GM19328 (cell line): ENCODE results near the gene AFTPH.
"Not testable (repeated sequence)": the region's sequence is repeated elsewhere in the genome, so short reads cannot be mapped to it uniquely, and the experiment has no call there.

Source experiments
- ATAC-seq: cut with Tn5 transposase; IDR thresholded peaks from one replicate; pipeline ENCODE4 v1.9.1; 2021; ENCODE audit warnings: mild to moderate bottlenecking, moderate library complexity; ENCODE audit not compliant: unreplicated experiment

AFTPH gene

DNA sequence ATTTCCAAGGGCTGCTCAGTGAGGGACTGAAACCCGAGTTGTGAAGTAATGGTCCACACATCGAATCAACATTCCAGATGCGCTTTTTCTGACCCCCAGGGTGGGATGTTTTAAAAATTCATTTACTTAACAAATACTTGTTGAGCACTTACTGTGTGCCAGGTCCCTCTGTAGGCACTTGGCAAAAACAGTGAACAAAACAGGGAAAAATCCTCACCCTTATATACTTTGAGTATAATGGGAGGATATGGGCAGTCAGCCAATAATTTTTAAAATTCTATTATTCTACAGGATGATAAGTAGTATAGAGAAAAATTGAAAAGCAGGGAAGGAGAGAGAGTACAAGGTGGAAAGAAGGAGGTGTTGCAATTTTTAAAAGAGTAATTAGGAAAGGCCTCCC lies 31.3 kb upstream of the AFTPH start:
- no peak for ATAC-seq

DNA sequence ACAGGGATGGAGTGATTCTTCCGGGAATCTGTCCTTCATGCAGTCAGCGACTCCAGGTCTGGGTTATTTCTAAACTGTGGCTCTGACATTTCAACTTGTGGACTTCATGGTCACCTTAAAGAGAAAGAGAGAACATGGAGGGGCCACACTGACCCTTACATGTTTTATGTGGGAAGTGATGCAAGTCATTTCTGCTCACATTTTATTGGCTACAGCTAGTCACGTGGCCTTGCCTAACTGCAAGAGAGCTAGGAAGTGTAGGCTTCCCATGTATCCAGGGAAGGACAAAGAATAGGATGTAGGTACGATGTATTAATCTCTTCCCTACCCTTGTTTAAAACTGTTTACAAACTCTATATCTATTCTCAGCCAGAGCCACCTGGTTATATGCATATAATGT lies 30.3 kb upstream of the AFTPH start:
- no peak for ATAC-seq

DNA sequence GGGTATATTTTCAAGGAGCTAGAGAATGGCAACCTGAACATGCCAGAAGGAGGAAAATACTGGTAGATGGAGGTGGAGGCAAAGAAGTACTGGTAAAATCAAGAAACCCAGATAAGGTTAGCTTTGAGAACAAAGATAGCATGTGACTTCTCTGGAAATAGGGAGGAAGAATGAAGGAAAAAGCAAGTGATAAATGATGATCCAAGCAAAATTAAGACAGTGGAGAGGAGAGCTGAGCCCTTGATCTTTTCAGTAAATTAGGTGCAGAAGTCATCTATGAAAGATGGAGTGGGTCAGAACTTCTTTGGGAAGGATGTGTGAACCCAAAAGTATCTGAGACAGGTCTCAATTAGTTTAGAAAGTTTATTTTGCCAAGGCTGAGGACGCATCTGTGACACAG lies 25.7 kb upstream of the AFTPH start:
- ATAC-seq, result no peak

DNA sequence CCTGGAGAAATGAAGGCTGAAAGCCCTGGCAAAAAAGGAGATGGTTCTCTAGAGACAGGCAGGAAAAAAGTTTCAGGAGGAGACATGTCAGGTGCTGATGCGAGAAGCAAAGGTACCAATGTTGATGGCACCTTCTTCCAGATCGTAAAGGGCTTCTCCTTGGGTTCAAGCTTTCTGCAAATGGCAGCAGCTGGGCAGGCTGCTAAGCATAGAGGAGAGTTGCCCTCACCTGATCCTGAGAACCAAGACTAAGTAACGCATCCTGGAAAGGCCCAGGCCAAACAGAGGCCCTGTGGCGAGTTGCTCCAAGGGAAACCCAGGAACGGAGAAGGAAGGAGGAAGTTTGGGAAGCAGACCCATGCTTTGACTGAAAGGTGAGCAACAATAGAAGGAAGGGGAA lies 23.6 kb upstream of the AFTPH start:
- no peak for ATAC-seq

DNA sequence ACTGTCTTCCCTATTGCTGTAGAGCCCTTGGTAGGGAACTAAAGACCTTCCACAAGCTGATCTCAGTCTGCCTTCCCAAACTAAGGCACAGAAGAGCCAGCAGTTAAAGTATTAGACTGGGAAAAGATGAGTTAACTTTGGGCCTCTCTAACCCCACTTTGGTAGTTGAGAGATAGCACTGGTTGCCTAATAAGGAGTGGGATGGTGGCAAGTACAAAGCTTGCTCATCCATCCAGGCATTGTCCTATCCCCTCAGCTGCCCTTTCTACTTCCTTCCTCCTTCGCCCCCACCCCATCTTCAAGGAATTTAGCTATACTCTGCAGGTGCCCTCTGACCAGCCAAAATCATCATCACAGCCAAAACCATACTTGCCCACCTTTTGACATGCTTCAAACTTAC lies 22.2 kb upstream of the AFTPH start:
- no peak for ATAC-seq

DNA sequence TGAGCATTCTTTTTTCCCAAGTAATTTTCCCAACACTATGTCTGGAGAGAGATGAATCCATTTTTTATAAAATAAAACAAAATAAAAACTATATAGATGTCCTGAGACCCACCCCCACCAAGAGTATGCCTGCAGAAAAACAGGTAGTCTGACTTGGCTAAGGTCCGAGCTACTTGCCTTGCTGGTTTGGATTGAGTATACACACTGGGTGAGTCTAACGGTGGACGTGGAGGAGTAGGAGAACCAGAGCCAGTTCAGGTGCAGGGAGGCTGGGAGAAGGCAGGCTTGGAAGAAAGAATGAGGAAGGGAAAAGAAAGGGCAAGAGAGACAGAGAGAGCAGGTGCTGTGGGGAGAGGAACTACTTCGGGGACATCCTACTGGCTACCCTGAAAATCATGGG lies 21.3 kb upstream of the AFTPH start:
- ATAC-seq, result no peak

DNA sequence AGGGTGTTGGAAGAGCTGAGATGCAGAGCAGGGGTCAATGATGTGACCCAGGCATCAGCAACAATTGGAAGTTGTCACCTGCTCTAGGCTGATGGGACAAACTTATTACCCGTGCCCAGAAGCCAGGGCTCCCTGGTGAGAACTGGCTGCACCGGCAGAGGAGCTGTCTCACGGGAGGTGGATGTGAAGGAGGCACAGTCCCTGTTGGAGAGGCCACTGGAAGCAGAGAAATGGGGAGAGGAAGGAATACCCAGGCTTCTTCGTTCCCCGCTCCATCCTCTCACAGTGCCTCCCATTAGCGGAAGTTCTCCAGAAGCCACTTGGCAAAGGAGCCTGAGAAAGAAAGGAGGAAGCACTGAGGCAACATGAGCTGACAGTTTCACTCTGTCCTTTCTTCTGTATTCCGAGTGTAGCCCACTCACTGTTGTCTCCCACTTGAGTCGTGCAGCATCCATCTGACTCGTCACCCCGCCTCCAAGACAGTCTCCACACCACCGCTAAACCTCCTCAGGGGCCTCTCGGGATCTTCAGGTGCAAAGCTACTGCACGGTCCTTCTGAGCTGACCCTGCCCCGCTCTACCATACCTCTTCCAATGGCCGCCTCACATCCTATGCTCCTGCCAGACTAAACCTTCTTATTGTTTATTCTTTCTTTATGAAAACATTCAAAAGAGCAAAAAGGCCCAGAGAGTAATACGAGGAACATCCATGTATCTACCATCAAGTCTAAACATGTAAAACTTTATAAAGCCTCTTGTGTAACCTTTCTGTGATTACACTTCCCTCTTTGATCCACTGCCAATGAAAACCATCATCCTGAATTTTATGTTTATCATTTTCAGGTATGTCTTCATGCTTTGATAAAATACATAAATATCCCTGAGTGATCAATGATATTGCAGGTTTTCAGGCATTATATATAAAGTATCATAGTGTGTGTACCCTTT lies 19.1 kb upstream of the AFTPH start:
- no peak for ATAC-seq

DNA sequence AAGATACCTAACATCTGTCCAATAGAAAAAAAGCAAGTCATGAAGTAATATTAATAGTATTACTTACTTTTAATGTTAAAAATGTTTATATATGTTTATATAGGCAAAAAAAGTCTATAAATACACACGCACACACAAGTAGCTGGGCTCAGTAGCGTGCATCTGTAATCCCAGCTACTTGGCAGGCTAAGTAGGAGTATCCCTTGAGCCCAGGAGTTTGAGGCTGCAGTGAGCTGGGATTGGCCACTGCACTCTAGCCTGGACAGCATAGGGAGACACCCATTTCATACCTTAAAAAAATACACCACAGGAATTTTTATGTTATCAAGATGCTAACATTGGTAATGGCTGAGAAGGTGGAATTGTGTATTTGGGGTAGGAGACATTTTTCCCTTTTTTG lies 17.4 kb upstream of the AFTPH start:
- ATAC-seq, result no peak

DNA sequence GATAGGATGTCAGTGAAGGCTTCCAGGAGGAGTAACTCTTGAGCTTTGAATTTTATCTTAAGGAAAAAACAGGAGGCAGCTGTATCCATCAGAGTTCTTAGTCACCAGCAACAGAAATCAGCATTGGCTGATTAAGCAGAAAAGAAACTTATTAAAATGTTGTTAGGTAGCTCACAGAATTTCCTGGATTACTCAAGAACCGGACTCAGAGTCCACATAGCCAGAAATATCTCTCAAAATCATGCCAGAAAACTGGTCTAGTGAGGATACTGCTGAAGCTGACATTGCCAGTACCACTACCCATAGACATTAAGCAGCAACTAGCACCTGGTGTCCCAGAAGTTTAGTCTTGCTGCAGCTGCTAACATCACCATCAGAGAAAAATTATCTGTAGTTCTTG lies 10.1 kb upstream of the AFTPH start:
- no peak for ATAC-seq

DNA sequence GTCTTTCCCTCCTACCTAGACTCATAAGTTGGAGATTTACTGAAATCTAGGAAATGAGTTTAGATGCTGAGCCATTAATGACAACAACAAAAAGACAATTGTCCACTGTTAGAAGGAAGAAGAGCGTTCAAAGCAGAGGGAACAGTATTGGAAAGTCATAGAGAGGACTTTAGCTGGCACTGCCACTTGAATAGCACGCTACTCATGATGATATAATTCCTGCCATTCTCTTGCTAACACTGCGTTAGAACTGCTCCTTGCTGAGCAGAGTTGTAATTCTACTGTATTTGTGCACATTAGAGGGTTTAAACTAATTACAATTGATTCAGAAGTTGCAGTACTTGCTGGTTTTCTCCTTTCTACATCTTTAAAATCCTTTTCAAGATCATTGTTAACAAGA lies 9.0 kb upstream of the AFTPH start:
- no peak for ATAC-seq

DNA sequence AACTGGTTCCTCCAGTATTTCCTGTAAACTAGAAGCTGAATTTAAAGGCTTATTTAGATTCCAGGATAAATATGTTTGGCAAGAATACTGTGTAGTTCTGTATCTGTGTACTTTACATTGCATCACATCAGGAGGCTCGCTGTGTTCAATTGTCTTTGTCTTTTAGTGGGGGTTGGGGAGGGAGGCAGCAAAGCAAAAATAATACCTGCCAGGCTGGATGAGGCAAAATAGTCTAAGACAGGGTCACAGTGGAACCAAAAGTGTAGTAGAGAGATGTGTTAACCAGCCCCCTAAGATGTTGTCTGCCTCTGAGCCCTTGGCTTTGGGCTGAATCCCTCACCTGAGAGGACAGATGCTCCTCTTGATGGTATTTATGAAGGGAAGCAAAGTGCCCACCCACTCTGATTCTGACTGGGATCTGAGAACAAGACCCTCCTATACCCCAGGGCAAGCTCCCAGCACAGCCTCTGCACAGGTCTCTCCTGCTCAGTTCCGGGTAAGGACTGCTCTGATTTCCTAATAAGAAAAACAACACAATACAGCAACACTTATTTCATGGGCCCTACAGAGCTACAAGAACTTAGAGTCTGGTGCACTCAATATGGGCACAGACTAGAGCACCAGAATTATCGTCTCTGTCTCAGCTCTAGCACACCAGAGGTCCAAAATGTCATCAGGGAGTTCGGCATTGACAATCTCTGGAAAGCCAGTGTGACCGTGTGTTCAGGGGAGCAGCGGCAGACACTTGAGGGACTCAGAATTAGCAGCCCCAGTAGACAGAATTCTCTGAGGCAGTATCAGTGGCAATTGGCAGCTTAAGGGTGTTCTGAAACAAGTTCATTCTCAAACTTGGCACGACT lies 7.2 kb upstream of the AFTPH start:
- ATAC-seq, result no peak

DNA sequence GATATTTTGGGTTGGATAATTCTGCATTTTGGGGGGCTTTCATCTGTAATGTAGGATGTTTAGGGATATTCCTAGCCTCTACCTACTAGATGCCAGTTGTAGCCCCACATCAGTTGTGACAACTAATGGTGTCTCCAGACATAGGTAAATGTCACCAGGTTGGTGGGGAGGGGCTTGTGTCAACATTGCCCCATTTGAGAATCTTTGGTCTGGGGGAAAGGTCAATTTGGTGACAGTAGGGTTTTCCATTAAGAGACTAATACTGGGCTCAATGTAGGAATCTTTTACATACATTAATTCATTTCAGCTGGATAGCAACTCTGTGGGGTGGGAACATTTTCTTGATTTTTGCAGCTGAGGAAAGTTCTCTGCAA lies 6.6 kb upstream of the AFTPH start:
- ATAC-seq, result no peak

DNA sequence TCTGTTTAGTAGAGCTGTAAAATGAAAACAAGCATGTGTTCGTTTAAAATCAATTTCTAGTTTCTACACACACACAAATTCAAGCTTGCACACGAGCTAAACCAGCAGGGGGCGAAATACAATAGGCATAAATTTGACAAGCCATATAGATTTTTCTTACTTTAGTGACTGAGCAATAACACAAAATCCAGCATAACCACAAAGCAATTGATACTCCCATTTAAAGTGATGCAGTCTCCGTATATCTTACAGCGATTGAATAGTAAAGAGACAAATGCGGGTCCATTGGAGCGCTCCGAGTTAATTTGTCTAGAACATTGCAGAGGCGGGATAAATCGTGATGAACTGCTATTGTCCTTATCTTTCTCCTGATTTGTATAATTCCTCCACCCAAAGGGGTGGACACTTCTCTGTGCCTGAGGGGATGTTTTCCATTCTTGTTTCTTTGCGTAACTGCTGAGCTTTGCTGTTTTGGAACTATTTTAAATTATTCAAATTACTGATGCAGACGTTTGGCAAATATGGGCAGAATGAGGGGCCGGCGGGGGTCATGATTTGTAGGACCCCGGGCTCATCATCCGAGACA lies 1.2 kb upstream of the AFTPH start:
- ATAC-seq, result no peak

DNA sequence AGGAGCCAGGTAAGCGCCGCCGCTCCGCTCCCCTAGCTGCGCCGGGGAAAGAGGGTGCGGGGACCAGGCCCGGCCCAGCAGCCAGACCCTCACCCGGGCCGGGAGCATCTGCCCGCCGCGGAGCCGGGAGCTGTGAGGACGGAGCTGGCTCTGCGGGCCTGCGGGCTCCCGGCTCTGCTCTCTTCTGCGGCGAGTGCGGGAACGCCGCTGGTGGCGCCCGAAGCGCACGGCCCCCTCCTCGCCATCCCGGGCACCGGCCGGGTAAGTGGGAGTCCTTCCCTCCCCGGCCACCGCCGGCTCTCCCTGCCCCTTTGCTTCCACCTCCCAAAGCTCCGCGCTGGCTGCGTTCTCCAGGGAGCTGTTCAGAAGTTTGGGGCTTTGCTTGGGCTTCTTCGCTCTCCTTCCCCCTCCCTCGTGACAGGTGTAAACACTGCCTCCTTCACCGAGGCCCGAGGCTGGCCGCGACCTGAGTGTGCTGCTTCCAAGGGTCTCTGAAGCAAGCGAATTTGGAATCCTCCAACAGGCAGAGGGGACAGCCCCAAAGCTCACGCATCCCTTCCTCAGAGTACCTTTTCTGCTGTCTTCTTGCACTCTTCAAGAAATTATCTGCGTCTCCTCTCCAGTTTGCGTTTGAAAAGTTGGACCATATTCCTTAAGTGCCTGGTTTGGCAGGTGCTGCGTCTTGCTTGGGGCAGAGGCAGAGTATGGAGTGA lies 632 bp downstream of the AFTPH start:
- ATAC-seq, result peak; percentile 21

DNA sequence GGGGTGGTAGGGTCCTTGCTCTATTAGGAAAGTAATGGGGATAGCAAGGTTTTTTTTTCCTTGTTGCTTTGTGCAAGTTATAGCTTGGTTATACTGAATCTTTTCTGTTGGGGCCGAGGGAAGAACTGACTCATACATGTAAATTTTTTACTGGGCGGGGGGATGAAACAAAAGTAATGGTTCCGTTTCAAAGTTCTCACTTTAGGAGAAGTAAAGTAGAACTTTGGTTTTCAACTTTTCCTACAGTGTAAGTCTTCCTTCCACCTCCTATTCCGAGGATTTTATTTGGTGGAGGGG lies 1.1 kb downstream of the AFTPH start:
- no peak for ATAC-seq

DNA sequence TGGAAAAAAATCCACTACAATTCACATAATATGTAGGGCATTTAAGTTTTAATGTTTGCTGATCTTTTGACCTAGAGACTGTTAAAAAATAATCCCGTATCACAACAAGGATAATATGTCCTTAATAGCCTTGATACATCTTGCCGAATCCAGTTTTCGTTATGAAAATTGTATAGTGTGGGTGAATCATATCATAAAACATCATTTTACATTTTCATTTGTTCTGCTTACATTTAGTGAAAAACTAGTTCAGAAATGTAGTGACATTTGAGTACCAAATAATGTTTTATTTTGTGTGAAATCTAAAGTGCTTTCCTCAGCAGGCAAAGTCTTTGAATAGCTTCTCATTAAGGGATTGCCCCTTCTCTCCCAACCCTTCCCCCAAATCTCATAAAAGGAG lies 1.9 kb downstream of the AFTPH start:
- ATAC-seq, result no peak

DNA sequence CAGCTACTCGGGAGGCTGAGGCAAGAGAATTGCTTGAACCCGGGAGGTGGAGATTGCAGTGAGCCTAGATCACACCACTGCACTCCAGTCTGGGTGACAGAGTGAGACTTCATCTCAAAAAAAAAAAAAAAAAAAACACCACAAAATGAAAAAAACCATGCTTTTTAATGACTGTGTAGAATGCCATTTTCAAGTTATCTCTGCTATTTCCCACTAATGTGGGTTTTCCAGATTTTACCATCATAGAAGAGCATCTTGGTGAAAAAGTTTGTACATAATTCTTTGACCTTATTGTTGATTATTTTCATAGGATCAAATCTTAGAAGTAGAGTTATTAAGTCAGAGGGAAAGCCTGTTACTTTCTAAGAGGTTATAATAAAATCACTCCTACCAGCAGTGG lies 6.8 kb downstream of the AFTPH start:
- ATAC-seq, result not testable (repeated sequence)

DNA sequence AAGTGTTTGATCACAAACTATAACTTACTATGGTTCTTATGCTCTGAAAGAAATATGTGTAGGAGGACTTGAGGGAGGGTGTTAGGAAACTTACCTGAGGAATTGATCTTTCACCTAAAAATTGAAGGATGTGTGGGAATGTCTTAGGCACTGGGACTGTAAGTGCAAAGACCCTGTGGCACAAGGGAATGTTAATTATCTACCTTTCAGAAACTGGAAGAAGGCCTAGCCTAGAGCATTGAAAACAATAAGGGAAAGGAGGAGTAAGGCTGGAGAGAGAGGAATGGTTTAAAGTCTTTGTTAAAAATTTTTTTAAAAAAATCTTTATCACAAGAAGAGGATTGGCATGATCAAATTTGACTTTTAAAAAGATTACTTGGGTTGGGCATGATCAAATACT lies 7.9 kb downstream of the AFTPH start:
- no peak for ATAC-seq

DNA sequence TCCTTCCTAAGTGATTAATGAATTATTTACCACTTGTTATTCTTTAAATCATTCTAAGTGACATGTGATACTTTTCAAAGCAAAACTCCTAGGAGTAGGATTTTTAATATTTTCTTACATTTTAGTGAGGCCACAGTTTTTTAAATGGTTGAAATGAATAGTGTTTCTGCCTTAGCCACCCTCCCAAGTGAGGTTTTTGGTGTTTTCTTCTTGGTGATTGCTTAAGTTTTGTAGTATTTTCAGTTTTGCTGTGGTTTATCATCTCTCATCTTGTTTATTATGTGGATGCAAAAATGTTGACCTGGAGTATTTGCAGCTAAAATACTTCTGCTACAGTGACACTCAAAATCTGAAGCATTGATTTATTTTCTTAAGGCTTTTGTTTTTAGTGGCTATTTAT lies 9.8 kb downstream of the AFTPH start:
- no peak for ATAC-seq

DNA sequence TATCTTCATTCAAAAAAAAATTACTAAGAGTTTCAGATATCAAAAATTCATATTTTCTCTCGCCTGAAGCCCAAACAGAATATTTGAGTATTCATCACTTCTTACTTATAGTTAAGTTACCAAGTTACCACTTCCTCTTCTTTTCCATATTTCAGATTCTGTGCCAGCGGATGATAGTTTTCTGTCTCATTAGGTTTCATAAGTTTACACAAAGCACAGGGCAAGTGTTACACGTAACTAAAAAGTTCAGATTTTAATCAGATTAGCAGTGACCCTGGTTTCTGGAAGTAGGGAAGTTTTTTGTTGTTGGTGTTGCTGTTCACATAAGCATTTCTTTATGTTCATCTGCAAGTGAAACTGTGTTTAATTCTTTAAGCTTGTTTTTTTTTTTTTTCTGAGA lies 10.2 kb downstream of the AFTPH start:
- ATAC-seq, result no peak

DNA sequence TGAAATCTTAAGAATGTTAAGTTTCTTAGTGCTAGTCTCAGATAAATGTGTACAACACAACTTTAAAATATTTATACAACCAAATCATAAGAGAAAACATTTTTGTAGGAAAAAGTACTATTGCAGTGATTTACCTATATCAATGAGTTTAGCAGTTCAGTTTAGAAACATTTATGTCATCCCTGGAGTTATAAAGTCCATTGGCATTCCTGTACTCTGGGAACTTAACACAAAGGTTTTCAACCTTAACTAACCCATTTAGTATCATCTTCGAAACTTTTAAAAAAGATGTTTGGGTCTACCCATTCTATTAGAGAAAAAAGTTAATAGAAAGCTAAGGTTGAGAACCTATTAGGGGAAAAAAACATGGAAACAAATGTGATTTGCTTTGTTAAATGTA lies 10.9 kb downstream of the AFTPH start:
- no peak for ATAC-seq
